Urinary bladder (tissue), 4 donors: ENCODE data around the gene STK36. TPM values are rescaled to one million over a fixed set of nuclear protein-coding genes. Genes with fewer than 3 reads are reported as not detected.

Source experiments
- DNase-seq: peaks from one replicate; pipeline ENCODE4 v3.0.0-alpha.2; 2015; ENCODE audit errors: extremely low spot score
- H3K27ac ChIP-seq: one replicate; pipeline ENCODE4 v1.5.1; 2013; ENCODE audit warnings: low read depth, mild to moderate bottlenecking, moderate library complexity
- H3K36me3 ChIP-seq: one replicate; pipeline ENCODE4 v1.6.1; 2013; ENCODE audit warnings: mild to moderate bottlenecking, moderate library complexity; ENCODE audit not compliant: insufficient read depth
- H3K4me1 ChIP-seq: one replicate; pipeline ENCODE4 v1.6.1; 2013; ENCODE audit warnings: mild to moderate bottlenecking, moderate library complexity; ENCODE audit not compliant: insufficient read depth
- H3K4me3 ChIP-seq: one replicate; pipeline ENCODE4 v1.5.1; 2013; ENCODE audit warnings: low read depth, low read length
- WGBS: extraction: QIAGEN DNeasy Blood & Tissue Kit; methylation state at CpG from one replicate; pipeline ENCODE4 v1.1.7; 2013; 5-methylcytosine and 5-hydroxymethylcytosine counted together
- polyA plus RNA-seq: library from polyadenylated mRNA; stranded (reverse); fragments of 200-250 nt; gene quantifications from one replicate; pipeline ENCODE4 v1.2.3, GENCODE V29; 2013
- total RNA-seq: library from RNA; depleted of rRNA; stranded (reverse); fragments of >200 nt; gene quantifications from one replicate; pipeline ENCODE4 v1.2.3, GENCODE V29; 2014
- donor health status: healthy with polysubstance abuse.
- donor health status: healthy.

STK36 gene
- total and polyA plus RNA-seq, 2 donors, result 17.9 to 48.6 TPM

DNA sequence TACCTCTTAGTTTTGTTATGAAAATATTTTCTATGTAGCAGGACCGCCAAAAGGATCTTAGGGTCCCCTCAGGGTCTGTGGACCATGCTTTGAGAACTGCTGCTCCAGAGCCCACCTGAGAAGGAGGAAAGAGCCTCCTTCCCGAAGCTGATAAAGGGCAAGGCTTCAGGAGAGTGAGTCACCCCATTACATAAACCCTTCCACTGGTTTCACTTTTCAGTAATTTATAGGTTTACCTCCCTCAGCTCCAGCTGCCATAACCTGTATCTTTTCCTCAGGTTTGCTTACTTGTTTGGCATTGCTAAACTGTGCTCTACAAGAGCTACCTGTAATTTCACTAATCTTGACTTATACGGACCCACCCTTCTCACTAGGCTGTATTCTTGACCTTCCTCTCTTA, 45.4 kb downstream of the STK36 start:
- WGBS, result 77% methylated on average over 3 of the region's 3 CpGs

DNA sequence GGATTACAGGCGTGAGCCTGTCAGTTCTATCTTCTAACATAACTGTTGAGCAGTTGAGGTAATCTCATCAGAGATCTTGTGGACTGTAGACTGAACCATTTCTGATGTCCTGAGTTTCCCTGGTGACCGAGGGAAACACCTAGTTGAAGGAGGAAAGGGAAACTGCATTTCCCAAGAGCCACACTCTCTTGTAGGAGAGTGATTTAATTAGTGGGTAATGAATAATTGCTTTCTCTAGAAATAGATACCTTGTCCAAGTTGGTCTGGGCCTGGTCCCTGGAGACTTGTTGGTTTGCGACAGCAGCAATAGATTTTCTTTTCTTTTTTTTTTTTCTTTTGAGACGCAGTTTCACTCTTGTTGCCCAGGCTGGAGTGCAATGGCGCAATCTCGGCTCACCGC, 46.2 kb downstream of the STK36 start:
- DNase-seq, result no peak

More for the DNA sequence above, 45.4 kb downstream of the STK36 start:
- Histone ChIP-seq H3K4me1 (peaks cover 1% of the 10 kb centered on the region), H3K4me3 (no peak overlapping the region), H3K27ac (no peak overlapping the region), H3K36me3 (peaks cover 2% of the 10 kb centered on the region)
- DNase-seq, result no peak

DNA sequence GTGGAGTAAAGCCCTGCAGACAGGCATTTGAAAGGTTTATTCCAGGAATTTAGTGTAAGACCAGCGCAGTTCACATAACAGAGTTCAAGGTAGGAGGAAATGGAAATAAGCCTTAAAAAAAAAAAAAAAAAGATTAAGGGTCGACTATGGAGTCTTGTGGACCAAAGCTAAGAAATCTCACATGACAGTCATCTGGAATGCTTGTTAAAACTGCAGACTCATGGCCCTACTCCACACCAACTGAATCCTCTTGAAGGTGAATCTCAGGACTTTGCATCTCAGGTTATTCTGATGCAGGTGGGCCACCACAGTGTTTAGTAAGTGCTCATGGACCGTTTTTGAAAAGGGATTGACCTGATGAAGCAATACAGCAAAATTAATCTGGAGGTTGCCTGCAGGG, 47.6 kb downstream of the STK36 start:
- H3K27ac ChIP-seq, result no peak overlapping the region
- no peak for DNase-seq
- no peak overlapping the region for H3K4me3 ChIP-seq
- no peaks in the 10 kb centered on the region for H3K4me1 ChIP-seq
- peaks cover 2% of the 10 kb centered on the region for H3K36me3 ChIP-seq
- WGBS, result 74% methylated on average over 3 of the region's 3 CpGs

More for the DNA sequence above, 46.2 kb downstream of the STK36 start:
- Histone ChIP-seq H3K36me3 (peaks cover 2% of the 10 kb centered on the region), H3K4me3 (no peak overlapping the region), H3K27ac (no peak overlapping the region), H3K4me1 (peaks cover 1% of the 10 kb centered on the region)
- 94% methylated on average over 7 of the region's 7 CpGs for WGBS

DNA sequence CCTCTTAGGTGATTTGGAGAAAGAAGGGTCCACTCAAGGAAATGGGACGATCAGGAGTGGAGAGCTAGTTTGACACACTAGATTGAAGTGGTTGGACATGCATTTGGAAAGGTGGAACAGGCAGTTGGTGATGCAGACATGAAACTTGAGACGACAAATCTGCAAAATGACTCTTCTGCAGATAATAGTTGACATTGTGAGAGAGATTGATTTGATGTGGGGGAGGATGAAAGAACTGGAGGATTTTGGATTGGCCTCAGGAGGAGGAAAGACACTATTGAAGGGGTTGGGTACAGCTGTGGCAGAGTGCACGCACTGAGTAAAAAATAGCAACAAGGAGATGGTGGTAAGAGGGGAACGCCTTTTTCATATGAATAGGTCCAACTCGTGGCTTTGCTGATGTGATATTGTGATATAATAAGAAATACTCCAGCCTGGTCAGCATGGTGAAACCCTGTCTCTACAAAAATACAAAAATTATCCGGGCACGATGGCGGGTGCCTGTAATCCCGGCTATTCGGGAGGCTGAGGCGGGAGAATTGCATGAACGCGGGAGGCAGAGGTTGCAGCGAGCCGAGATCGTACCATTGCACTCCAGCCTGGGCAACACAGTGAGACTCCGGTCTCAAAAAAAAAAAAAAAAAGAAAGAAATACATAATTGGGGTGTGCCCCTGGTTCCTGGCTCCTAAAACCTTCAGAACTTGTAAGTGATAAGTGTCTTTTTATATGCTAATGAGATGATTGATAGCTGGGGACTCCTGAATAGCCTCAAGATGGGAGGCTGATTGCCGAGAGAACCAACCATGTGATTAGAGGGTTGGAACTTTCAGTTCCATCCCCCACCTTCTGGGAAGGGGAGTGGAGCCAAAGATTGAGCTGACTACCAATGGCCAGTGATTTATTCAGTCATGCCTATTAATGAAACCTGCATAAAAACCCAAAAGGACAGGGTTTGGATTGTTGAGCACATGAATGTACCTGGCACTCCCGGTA, 48.5 kb downstream of the STK36 start:
- Histone ChIP-seq H3K4me3 (no peak overlapping the region), H3K36me3 (peaks cover 2% of the 10 kb centered on the region), H3K27ac (no peak overlapping the region), H3K4me1 (no peaks in the 10 kb centered on the region)
- DNase-seq, result no peak
- 95% methylated on average over 19 of the region's 19 CpGs for WGBS

DNA sequence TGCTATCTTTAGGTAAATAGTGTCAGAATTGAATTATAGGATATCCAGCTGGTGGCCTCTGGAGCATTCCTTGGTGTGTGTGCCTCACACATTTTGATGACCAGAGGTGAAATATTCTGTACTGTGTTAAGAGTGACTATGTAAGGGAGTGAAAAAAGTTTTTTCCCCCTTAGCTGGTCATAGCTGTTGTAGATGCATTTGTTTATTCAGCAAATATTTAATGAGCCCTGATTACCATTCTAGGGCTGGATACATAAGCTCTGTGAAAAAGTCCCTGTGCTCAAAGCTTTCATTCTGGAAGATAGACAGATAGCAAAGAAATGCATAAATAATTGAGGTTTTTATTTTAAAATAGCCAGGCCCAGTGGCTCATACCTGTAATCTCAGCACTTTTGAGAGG, 49.6 kb downstream of the STK36 start:
- Histone ChIP-seq H3K4me3 (no peak overlapping the region), H3K27ac (no peak overlapping the region), H3K36me3 (peaks cover 2% of the 10 kb centered on the region), H3K4me1 (no peaks in the 10 kb centered on the region)
- no peak for DNase-seq

DNA sequence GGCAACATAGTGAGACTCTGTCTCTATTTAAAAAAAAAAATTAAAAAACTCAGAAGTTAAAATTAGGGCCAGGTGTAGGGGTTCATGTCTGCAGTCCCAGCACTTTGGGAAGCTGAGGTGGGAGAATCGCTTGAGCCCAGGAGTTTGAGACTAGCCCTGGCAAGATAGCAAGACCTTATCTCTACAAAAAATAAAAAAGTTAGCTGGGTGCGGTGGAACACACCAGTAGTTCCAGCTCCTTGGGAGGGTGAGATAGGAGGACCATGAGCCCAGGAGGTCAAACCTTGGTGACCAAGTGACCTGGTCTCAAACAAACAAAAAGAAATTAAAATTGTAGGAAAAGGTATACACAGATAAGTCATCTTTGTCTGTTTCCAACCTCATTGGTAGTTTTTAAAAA, 50.0 kb downstream of the STK36 start:
- WGBS, result 79% methylated on average over 2 of the region's 2 CpGs
- no peak overlapping the region for H3K27ac ChIP-seq
- peaks cover 2% of the 10 kb centered on the region for H3K36me3 ChIP-seq
- H3K4me1 ChIP-seq, result no peaks in the 10 kb centered on the region
- no peak overlapping the region for H3K4me3 ChIP-seq
- no peak for DNase-seq

DNA sequence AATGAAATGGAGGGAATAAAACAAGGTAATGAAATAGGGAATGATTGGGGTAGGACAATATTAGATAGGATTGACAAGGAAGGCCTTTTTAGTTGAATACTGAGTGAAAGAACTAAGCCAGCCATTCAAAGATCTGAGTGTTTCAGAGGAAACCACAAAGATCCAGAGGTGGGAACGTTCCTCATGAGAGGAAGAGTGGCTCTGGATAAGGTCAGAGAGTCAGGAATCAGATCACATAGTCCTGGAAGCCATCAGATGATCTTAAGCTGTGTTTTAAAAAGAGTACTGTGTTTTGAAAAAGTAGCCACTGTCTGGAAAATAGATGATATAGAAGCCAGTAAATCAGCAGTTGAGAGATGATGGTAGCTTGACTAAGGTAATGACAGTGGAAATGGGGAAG, 50.5 kb downstream of the STK36 start:
- peaks cover 2% of the 10 kb centered on the region for H3K36me3 ChIP-seq
- no peak overlapping the region for H3K4me3 ChIP-seq
- H3K27ac ChIP-seq, result no peak overlapping the region
- WGBS, result 33% methylated on average over 1 of the region's 1 CpG
- DNase-seq, result no peak
- no peaks in the 10 kb centered on the region for H3K4me1 ChIP-seq

DNA sequence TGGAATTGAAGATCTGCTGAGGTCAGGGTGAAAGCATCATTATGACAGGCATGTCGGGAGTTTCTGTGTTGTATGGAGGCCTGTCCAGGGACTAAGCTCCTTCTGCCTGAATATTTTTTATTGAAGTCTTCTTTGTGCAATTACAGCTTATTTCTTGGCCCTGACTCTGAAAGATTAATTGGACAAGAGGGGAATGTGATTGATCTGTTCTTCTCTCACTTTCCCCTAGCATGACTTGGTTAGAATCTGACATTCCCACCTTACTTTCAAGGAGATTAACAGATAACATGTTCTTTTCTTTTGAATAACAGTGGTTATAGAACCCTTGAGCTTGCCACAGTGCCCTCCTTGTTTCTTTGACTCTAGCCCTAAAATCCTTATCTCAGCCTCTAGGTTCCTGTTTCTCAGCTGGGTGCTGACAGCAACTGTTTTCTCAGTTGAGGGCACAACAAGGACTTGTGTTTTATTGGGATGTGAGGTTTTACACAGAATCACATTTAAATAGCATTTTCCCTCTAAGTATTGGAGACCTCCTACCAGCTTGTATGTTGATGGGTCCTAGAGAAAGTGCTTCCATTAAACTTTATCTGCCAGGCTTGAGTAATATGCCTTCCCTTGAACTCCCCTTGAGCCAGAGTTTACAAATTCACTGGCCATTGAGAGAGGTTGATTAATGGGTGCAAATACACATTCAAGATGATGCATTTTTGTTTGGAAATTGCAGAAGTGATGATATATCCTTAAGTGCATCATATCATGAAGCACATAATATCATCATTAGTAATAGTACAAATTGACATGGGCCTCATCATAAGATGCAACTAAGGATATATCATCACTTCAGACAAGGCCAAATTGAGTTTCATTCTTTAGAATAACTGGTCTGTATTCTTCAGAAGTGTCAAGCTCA, 51.2 kb downstream of the STK36 start:
- H3K4me3 ChIP-seq, result no peak overlapping the region
- H3K4me1 ChIP-seq, result no peaks in the 10 kb centered on the region
- no peak for DNase-seq
- whole genome bisulfite sequencing, result 64% methylated on average over 1 of the region's 1 CpG
- H3K36me3 ChIP-seq, result no peaks in the 10 kb centered on the region
- H3K27ac ChIP-seq, result no peak overlapping the region

DNA sequence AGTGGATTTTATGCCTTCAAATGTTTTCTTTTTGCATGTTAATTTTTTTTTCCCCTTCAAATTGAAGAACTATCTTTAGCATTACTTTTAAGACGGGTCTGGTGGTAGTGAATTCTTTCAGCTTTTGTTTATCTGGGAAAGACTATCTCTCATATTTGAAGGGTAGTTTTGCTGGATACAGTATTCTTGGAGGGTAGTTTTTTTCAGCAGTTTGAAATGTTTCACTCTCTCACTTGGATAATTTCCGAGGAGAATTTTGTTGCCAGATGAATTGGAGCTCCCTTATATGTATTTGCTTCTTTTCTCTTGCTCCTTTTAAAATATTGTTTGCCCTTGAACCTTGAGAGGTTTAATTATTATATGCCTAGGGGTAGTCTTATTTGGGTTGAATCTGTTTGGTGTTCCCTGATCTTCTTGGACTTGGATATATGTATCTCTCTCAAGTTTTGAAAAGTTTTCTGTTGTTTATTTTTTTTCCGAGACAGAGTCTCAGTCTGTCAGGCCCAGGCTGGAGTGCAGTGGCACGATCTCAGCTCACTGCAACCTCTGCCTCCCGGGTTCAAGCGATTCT, 54.2 kb downstream of the STK36 start:
- WGBS, result 97% methylated on average over 6 of the region's 6 CpGs
- Histone ChIP-seq H3K36me3 (no peaks in the 10 kb centered on the region), H3K4me1 (no peaks in the 10 kb centered on the region), H3K27ac (no peak overlapping the region), H3K4me3 (no peak overlapping the region)
- DNase-seq, result no peak

DNA sequence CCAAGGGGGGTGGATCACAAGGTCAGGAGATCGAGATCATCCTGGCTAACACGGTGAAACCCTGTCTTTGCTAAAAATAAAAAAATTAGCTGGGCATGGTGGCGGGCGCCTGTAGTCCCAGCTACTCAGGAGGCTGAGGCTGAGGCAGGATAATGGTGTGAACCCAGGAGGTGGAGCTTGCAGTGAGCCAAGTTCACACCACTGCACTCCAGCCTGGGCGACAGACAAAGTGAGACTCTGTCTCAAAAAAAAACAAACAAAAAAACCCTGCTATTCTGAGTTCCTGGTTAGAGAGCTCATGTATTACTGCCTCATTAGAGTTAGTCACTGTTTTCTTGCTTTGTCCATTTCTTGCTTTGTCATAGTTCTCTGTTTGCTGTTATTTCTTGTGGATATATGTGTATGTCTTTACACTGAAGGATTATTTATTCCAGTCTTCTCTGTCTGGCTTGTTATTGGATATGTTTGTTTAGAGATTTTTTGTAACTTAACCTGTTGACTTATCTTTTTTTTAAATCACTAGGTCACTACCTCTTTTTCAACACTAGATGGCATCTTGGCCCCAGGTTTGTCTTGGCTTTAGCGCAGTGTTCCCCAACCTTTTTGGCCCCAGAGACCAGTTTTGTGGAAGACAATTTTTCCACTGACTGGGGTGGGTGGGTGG, 55.7 kb downstream of the STK36 start:
- H3K4me1 ChIP-seq, result no peaks in the 10 kb centered on the region
- H3K36me3 ChIP-seq, result no peaks in the 10 kb centered on the region
- H3K27ac ChIP-seq, result no peak overlapping the region
- H3K4me3 ChIP-seq, result no peak overlapping the region
- WGBS, result 98% methylated on average over 6 of the region's 6 CpGs
- no peak for DNase-seq

DNA sequence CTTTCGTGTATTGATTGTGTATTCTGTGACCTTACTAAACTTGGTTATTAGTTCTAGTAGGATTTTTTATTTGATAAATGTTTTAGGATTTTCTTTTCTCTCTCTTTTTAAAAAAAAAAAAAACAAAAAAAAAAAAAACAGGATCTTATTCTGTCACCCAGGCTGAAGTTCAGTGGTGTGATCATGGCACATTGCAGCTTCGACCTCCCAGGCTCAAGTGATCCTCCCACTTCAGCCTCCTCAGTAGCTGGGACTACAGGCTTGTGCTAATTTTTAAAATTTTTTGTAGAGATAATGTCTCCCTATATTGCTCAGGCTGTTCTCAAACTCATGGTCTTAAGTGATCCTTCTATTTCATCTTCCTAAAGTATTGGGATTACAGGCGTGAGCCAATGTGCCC, 57.8 kb downstream of the STK36 start:
- DNase-seq, result no peak
- no peaks in the 10 kb centered on the region for H3K4me1 ChIP-seq
- H3K36me3 ChIP-seq, result no peaks in the 10 kb centered on the region
- H3K4me3 ChIP-seq, result no peak overlapping the region
- WGBS, result 97% methylated on average over 3 of the region's 3 CpGs
- no peak overlapping the region for H3K27ac ChIP-seq

DNA sequence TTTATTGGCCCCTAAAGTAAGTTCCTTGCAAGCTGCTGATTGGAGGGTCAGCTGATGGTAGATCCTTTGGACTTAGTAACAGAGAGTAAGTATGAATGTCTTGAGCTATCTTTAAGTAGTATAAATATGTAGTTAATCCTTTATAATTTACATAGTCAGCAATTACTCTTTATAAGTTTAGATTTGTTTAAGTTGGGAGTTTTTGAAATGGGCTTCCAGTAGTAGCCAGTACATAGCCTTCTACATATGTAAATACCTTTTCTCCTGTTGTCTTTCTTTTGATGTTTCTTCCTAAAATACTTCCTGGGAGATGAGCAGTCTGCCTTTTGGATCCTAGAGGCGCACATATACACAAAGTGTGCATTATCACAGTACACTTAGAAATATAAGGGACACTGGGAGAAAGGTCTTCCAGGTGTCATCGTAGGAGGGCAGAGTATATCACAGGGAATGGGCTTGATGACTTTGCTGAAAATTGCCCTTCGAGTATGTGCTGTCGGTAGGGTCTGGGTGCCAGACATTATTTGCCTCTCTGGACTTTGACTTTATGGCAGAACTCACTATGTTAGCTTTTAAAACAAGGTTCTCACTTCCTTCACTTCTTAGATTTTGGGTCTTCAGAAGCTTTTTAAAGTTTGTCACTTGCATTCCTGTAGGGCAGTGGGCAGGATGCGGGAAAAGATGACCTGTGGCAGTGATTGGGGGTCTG, 60.3 kb downstream of the STK36 start:
- H3K4me3 ChIP-seq, result no peak overlapping the region
- 95% methylated on average over 5 of the region's 5 CpGs for WGBS
- no peaks in the 10 kb centered on the region for H3K4me1 ChIP-seq
- no peak for DNase-seq
- no peaks in the 10 kb centered on the region for H3K36me3 ChIP-seq
- peak overlapping the region; percentile 48 for H3K27ac ChIP-seq

DNA sequence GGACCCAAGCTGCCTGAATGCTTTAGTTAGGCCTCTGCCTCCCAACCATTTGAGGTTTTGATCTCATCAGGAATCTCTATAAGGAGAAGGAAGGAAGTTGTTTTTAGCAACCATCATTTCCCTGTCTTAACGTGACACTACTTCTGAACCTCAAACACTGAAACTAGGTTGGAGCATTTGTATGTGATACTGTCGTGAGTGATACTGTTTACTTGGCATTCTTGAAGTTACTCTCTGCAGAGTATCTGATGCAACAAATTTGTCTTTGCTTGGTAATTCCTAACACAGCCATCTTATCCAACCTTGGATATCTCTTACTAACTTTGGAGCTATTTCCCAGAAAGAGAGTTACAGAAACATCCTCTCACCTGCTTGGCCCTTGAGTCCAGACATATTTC, 60.9 kb downstream of the STK36 start:
- Histone ChIP-seq H3K4me3 (no peak overlapping the region), H3K4me1 (no peaks in the 10 kb centered on the region), H3K27ac (no peak overlapping the region), H3K36me3 (no peaks in the 10 kb centered on the region)
- 62% methylated on average over 2 of the region's 2 CpGs for WGBS
- DNase-seq, result no peak
